Astrocyte of the spinal cord (primary cell): ENCODE results near the gene NUDT2.

Source experiments
- DNase-seq: peaks from one replicate; pipeline ENCODE4 v3.0.0; 2011; ENCODE audit warnings: low read depth, low spot score
- H3K4me3 ChIP-seq: 2 replicates; pipeline ENCODE4 v1.5.1; 2011; ENCODE audit warnings: low read depth, mild to moderate bottlenecking, low read length, moderate library complexity
- CTCF ChIP-seq: IDR thresholded peaks from 2 replicates; pipeline ENCODE4 v1.5.1; 2012; ENCODE audit warnings: low read depth, mild to moderate bottlenecking, low read length, inconsistent platforms
- in situ Hi-C: cut with HindIII; loops from 2 replicates; pipeline ENCODE4 v1.10.0; 2017; ENCODE audit warnings: low sequenced_read_pairs

The NUDT2 gene

GRCh38 chr9:34310215-34310614 lies 19.2 kb upstream of the NUDT2 start:
- peak; percentile 8 for DNase-seq
- no peak for TF ChIP-seq CTCF
- in situ Hi-C loops, result no loop called here
- no peak overlapping the region for H3K4me3 ChIP-seq

- TF ChIP-seq CTCF, result no peak
- no peak for DNase-seq
- H3K4me3 ChIP-seq, result no peak overlapping the region
- in situ Hi-C loops, result no loop called here
Measured at GRCh38 chr9:34311499-34312185, 17.7 kb upstream of the NUDT2 start.

GRCh38 chr9:34317436-34317835 lies 11.9 kb upstream of the NUDT2 start:
- H3K4me3 ChIP-seq, result no peak overlapping the region
- in situ Hi-C loops, result no loop called here
- no peak for DNase-seq
- no peak for TF ChIP-seq CTCF

GRCh38 chr9:34318163-34318790 lies 11.1 kb upstream of the NUDT2 start:
- no peak for DNase-seq
- H3K4me3 ChIP-seq, result no peak overlapping the region
- in situ Hi-C loops, result no loop called here
- TF ChIP-seq CTCF, result no peak

GRCh38 chr9:34321451-34321850 lies 7.9 kb upstream of the NUDT2 start:
- DNase-seq, result no peak
- H3K4me3 ChIP-seq, result no peak overlapping the region
- no peak for TF ChIP-seq CTCF
- in situ Hi-C loops, result no loop called here

GRCh38 chr9:34322899-34323591 lies 6.3 kb upstream of the NUDT2 start:
- TF ChIP-seq CTCF, result no peak
- no peak for DNase-seq
- in situ Hi-C loops, result no loop called here
- H3K4me3 ChIP-seq, result no peak overlapping the region
